GM12801 (cell line): ENCODE data around the gene TLE4.

Experiments
- CTCF ChIP-seq: IDR thresholded peaks from one replicate; pipeline ENCODE4 v1.5.1; 2011; ENCODE audit warnings: control low read depth; ENCODE audit not compliant: insufficient read length; ENCODE audit errors: extremely low read depth

TLE4 gene

GRCh38 chr9:79736051-79736450, 164.3 kb downstream of the TLE4 start:
- TF ChIP-seq CTCF, result no peak

- TF ChIP-seq CTCF, result no peak
Measured at GRCh38 chr9:79741381-79741780, 169.6 kb downstream of the TLE4 start.

GRCh38 chr9:79742110-79742721, 170.5 kb downstream of the TLE4 start:
- no peak for TF ChIP-seq CTCF

GRCh38 chr9:79744521-79744920, 172.8 kb downstream of the TLE4 start:
- TF ChIP-seq CTCF, result no peak

GRCh38 chr9:79745752-79746336, 174.1 kb downstream of the TLE4 start:
- no peak for TF ChIP-seq CTCF

GRCh38 chr9:79756414-79756813, 184.6 kb downstream of the TLE4 start:
- TF ChIP-seq CTCF, result no peak

GRCh38 chr9:79757074-79757473, 185.3 kb downstream of the TLE4 start:
- TF ChIP-seq CTCF, result no peak
